ENCODE data around the gene CCK.

- no peak for TF ChIP-seq CTCF (IDR thresholded peaks at IDR 0.05; ENCODE audit: poor library complexity)
- no peak for TF ChIP-seq EZH2 (IDR thresholded peaks at IDR 0.05; ENCODE audit: borderline replicate concordance)
- TF ChIP-seq EZH2phosphoT487 (IDR thresholded peaks at IDR 0.05; ENCODE audit: low read depth, severe bottlenecking, unreplicated experiment) = no peak
Observed at GRCh38 chr3:42262525-42262924, 3.5 kb downstream of the CCK start.
